Ovary (tissue), 9 donors: ENCODE results near the gene NFE2L1. TPM values are rescaled to one million over a fixed set of nuclear protein-coding genes. Genes with fewer than 3 reads are reported as not detected.

Source experiments
- DNase-seq, 5 donors: peaks; one replicate each; pipeline ENCODE4 v3.0.0-alpha.2; 2019 to 2020
- H3K27ac ChIP-seq, 2 donors: fragments of 200-600 bp; one replicate each; pipeline versions ENCODE4 v1.5.1 to v1.8.0; 2019 to 2022
- H3K27me3 ChIP-seq: fragments of 200-600 bp; one replicate; pipeline ENCODE4 v1.8.0; 2022
- H3K36me3 ChIP-seq: fragments of 200-600 bp; sonication (generic); one replicate; pipeline ENCODE4 v1.5.1; 2019
- H3K4me1 ChIP-seq: one replicate; pipeline ENCODE4 v1.8.1; 2013; ENCODE audit warnings: mild to moderate bottlenecking, moderate library complexity; ENCODE audit not compliant: insufficient read depth
- H3K4me3 ChIP-seq: fragments of 200-600 bp; sonication (generic); one replicate; pipeline ENCODE4 v1.5.1; 2017
- H3K9me3 ChIP-seq, 2 donors: fragments of 200-600 bp in 1 of 2; sonication (generic) in 1 of 2; one replicate each; pipeline versions ENCODE4 v1.5.1 to v1.8.1; 2013 to 2019; ENCODE audit warnings: mild to moderate bottlenecking in 1 of 2, moderate library complexity in 1 of 2
- CTCF ChIP-seq, 3 donors: fragments of 450-650 bp in 2 of 3; fragments of 200-600 bp in 1 of 3; IDR thresholded peaks; one replicate each; pipeline versions ENCODE4 v1.5.1 to v1.8.0; 2016 to 2022; ENCODE audit warnings: antibody characterized with exemption in 3 of 3, mild to moderate bottlenecking in 1 of 3
- EP300 ChIP-seq: sonication (generic); formaldehyde crosslinking; IDR thresholded peaks from one replicate; pipeline ENCODE4 v1.6.1; 2017; ENCODE audit warnings: antibody characterized with exemption
- POLR2A ChIP-seq: fragments of 450-650 bp; IDR thresholded peaks from one replicate; pipeline ENCODE4 v1.6.1; 2017; ENCODE audit warnings: antibody characterized with exemption, mild to moderate bottlenecking, moderate library complexity
- whole genome bisulfite sequencing, 3 donors: extraction: QIAGEN DNeasy Blood & Tissue Kit in 1 of 3; methylation state at CpG; one replicate each; pipeline versions ENCODE4 v1.1.5 to v1.1.7; 2013 to 2017; 5-methylcytosine and 5-hydroxymethylcytosine counted together
- intact Hi-C, 4 donors: fragments of 100-400 bp; cut with DNase I; formaldehyde crosslinking; loops; one replicate each; pipeline versions ENCODE4 v1.11.0 to v1.15.1; 2022 to 2023
- microRNA counts: library from miRNA; unstranded; fragments of <30 nt; microRNA quantifications from one replicate; lab custom pipeline; 2016
- microRNA-seq, 3 donors: library from miRNA; unstranded; fragments of <30 nt; microRNA quantifications; one replicate each; pipeline versions ENCODE4 to v1.2.0, GENCODE V29; 2019 to 2020
- polyA plus RNA-seq, 2 donors: library from polyadenylated mRNA; stranded (reverse); fragments of 200-250 nt in 1 of 2; fragments of 350-450 nt in 1 of 2; fragmentation: Illumina TruSeq in 1 of 2; extraction: RNeasy Lipid Tissue Mini Kit (QIAGEN cat#74804) in 1 of 2; gene quantifications; one replicate each; pipeline ENCODE4 v1.2.3, GENCODE V29; 2013 to 2014
- small RNA-seq: library from RNA; depleted of rRNA; stranded (forward); fragments of <200 nt; gene quantifications from one replicate; pipeline ENCODE3, GENCODE V24; 2016
- total RNA-seq, 7 donors: library from RNA; depleted of rRNA in 2 of 7; stranded (reverse); fragments of >200 nt in 2 of 7; fragmentation: NEBNext Ultra II Directional in 3 of 7; extraction: Animal tissue kit (Norgen Biotek cat#: 25700) in 3 of 7; gene quantifications; one replicate each; pipeline versions ENCODE4 v1.1.0 to v1.2.4, GENCODE V29; 2016 to 2023
- donor health status: DM: no; HTN: no; CAD: no; lungs with moderate emphysema.
- donor health status: DM: no; HTN: no; CAD: no.
- donor health status: Bipolar disorder and iron deficiency.
- donor health status: DM: yes; HTN: yes; CAD: no.
- donor health status: DM: no; HTN: no; CAD: no.
- donor health status: DM: yes; HTN: yes; CAD: no.

NFE2L1 gene
- total and polyA plus RNA-seq, 9 donors, result 80.0 to 577 (median 165) TPM

DNA sequence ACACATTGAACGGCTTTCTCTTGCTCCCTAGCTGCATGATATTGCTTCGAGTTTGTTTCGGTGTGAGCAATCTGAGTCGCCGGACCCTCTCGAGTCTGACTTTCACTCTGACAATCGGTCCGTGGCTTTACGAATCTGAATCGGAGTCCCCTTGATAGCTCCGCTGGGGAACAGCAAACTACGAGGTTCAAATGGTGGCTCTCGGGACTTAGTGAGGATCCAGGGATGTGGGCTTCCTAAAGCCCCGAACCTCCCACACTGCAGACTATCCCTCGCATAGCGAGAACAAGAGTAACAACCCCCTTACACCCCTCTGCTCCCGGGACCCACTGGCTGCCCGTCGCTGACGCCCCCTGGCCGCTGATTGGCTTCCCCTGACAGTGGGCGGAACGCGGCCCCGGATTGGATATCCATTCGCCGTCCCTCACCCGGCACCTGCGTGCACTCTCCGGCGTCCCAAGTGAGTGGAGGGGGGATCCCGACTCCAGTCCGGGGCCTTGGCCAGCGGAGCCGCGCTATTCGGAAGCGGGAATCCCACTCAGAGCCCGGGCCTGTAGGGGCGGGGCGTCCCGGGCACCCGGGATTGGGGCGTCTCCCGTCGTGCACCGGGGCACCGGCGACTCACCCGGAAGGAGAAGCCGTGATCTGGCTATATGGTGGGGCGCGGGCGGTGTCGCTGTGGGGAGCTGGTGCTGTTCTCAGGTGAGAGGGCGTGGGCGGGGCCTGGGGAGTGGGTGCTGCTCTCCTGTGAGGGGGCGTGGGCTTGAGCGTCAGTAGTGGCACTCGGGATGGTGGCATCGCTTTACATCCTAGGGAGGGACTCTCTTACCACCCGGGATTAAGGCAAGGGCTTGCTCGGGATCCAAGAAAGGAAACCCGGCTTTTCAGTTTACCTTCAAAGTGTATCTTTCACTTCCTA, 59.2 kb downstream of the NFE2L1 start, which contains the start of gene SNX11:
Gene SNX11, plus strand, starts transcription at position 630 of the 919 bp plus-strand sequence. CDS start 4,278 bp downstream, outside the sequence.
- Histone ChIP-seq H3K4me3 (peak within 1 kb of the TSS; percentile 97), H3K9me3 (no peaks in the 10 kb centered on the region), H3K27me3 (no peaks in the 10 kb centered on the region), H3K36me3 (no peaks in the 10 kb centered on the region), H3K4me1 (no peaks in the 10 kb centered on the region), H3K27ac (peak within 1 kb of the TSS; percentile 63 to 93)
- 0% methylated on average over 54 to 64 of the region's 64 CpGs for WGBS, 3 donors
- TF ChIP-seq EP300 (no peak), CTCF (IDR thresholded peaks at IDR 0.05) (peak in 1 of 3 donors; percentile 24)
- intact Hi-C loops, result no loop called here
- DNase-seq, result peak; percentile 85 to 92 (median 87)

DNA sequence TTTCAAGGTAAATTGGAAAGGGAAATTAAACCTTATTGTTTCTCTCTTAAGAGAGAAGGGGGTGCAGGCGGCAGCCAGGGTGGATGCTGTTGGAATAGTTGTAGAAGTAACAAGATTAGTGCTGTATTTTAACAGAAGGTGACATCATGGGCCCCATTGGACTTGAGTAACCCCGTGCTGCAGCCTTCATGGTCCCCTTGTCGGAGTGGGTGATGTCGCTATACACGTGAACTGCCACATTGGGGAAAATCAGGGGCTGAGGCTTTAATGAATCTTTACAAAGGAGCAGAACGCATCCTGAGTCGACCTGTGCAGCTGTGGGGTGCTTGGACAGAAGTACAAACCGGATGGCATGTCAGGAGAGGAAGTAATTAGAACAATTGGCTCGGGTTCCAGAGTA, 62.6 kb downstream of the NFE2L1 start:
- intact Hi-C loops, result no loop called here
- H3K27ac ChIP-seq, result no peak overlapping the region
- no peaks in the 10 kb centered on the region for H3K9me3 ChIP-seq
- TF ChIP-seq EP300 (no peak), POLR2A (no peak), CTCF (IDR thresholded peaks at IDR 0.05) (no peak)
- WGBS, 3 donors, result 83 to 87% (median 83%) methylated on average over 9 of the region's 9 CpGs
- no peaks in the 10 kb centered on the region for H3K36me3 ChIP-seq
- no peaks in the 10 kb centered on the region for H3K4me1 ChIP-seq
- H3K4me3 ChIP-seq, result no peak overlapping the region
- H3K27me3 ChIP-seq, result no peaks in the 10 kb centered on the region
- DNase-seq, result no peak

MicroRNAs within 50 kb of the gene (microRNA counts, 767-probe panel; counts per million panel counts)
- 530 counts per million, percentile 78 among the panel's probes with 10 or more counts for microRNA hsa-miR-152 (lab: Ali Mortazavi, UCI)

Small RNAs within 50 kb of the gene (microRNA-seq; reads per million reads assigned to microRNA genes)
- 94.9 to 333 (median 167) reads per million in 3 donors for gene MIR152

Small RNAs within 50 kb of the gene (small RNA-seq; reads per million reads assigned to genes)
- not detected for gene AC004477.2
- 62.7 reads per million, percentile 90 among the genes with 10 or more reads in this experiment for gene MIR152
- not detected for gene RNU6-1201P

Other genes with a start within 250 kb of the NFE2L1 start
- 10 to 100 TPM in 5 of 7 donors, 1 to 10 TPM in 2; 6.4 to 18.0 (median 14.4) TPM for gene OSBPL7, start 226.6 kb upstream of the NFE2L1 start, total RNA-seq
- 1 to 10 TPM; 6.1 to 9.6 TPM for gene OSBPL7, start 226.6 kb upstream of the NFE2L1 start, polyA plus RNA-seq
- 10 to 100 TPM; 30.4 to 59.5 (median 48.4) TPM for gene MRPL10, start 216.8 kb upstream of the NFE2L1 start, total RNA-seq
- gene MRPL10, start 216.8 kb upstream of the NFE2L1 start, polyA plus RNA-seq, result 10 to 100 TPM; 55.9 to 64.4 TPM
- 10 to 100 TPM in 1 of 7 donors, 1 to 10 TPM in 3, under 1 TPM in 3; 0.35 to 17.1 (median 1.2) TPM for gene LRRC46, start 216.7 kb upstream of the NFE2L1 start, total RNA-seq
- 1 to 10 TPM in 1 of 2 donors, under 1 TPM in 1; 0.31 to 1.6 TPM for gene LRRC46, start 216.7 kb upstream of the NFE2L1 start, polyA plus RNA-seq
- gene SCRN2, start 207.1 kb upstream of the NFE2L1 start, total RNA-seq, result 10 to 100 TPM; 25.4 to 43.9 (median 36.8) TPM
- gene SCRN2, start 207.1 kb upstream of the NFE2L1 start, polyA plus RNA-seq, result 10 to 100 TPM in 1 of 2 donors, 1 to 10 TPM in 1; 5.6 to 45.5 TPM
- 1 to 10 TPM in 5 of 7 donors, under 1 TPM in 2; 0.66 to 4.3 (median 1.3) TPM for gene SP6, start 197.2 kb upstream of the NFE2L1 start, total RNA-seq
- 1 to 10 TPM in 1 of 2 donors, under 1 TPM in 1; 0.25 to 1.1 TPM for gene SP6, start 197.2 kb upstream of the NFE2L1 start, polyA plus RNA-seq
- 10 to 100 TPM in 5 of 7 donors, 1 to 10 TPM in 2; 2.6 to 22.5 (median 14.6) TPM for gene SP2, start 152.1 kb upstream of the NFE2L1 start, total RNA-seq
- 10 to 100 TPM; 15.0 to 19.4 TPM for gene SP2, start 152.1 kb upstream of the NFE2L1 start, polyA plus RNA-seq
- 10 to 100 TPM in 6 of 7 donors, 1 to 10 TPM in 1; 9.5 to 26.5 (median 21.8) TPM for gene PNPO, start 106.8 kb upstream of the NFE2L1 start, total RNA-seq
- gene PNPO, start 106.8 kb upstream of the NFE2L1 start, polyA plus RNA-seq, result 10 to 100 TPM in 1 of 2 donors, 1 to 10 TPM in 1; 6.1 to 32.4 TPM
- gene PRR15L, start 90.5 kb upstream of the NFE2L1 start, total RNA-seq, result 10 to 100 TPM in 1 of 7 donors, 1 to 10 TPM in 1, under 1 TPM in 5; 0.18 to 22.3 (median 0.82) TPM
- gene PRR15L, start 90.5 kb upstream of the NFE2L1 start, polyA plus RNA-seq, result under 1 TPM; 0.16 to 0.35 TPM
- gene CDK5RAP3, start 77.2 kb upstream of the NFE2L1 start, total RNA-seq, result 100 to 1,000 TPM; 125 to 197 (median 144) TPM
- 100 to 1,000 TPM; 138 to 162 TPM for gene CDK5RAP3, start 77.2 kb upstream of the NFE2L1 start, polyA plus RNA-seq
- 10 to 100 TPM in 5 of 7 donors, 1 to 10 TPM in 2; 1.7 to 36.2 (median 12.1) TPM for gene COPZ2, start 10.6 kb upstream of the NFE2L1 start, total RNA-seq
- gene COPZ2, start 10.6 kb upstream of the NFE2L1 start, polyA plus RNA-seq, result 10 to 100 TPM; 12.1 to 58.1 TPM
- 10 to 100 TPM; 35.4 to 83.5 (median 70.0) TPM for gene CBX1, start 53.1 kb downstream of the NFE2L1 start, total RNA-seq
- gene CBX1, start 53.1 kb downstream of the NFE2L1 start, polyA plus RNA-seq, result 100 to 1,000 TPM in 1 of 2 donors, 10 to 100 TPM in 1; 68.3 to 106 TPM
- 10 to 100 TPM in 5 of 7 donors, 1 to 10 TPM in 2; 7.1 to 21.3 (median 14.1) TPM for gene SNX11, start 59.4 kb downstream of the NFE2L1 start, total RNA-seq
- 10 to 100 TPM in 1 of 2 donors, 1 to 10 TPM in 1; 8.5 to 18.5 TPM for gene SNX11, start 59.4 kb downstream of the NFE2L1 start, polyA plus RNA-seq